Choroid plexus epithelial cell (primary cell): ENCODE measurements around the gene ANKRD13B.
"Not testable (repeated sequence)": the region's sequence is repeated elsewhere in the genome, so short reads cannot be mapped to it uniquely, and the experiment has no call there.

Experiments
- DNase-seq: peaks from one replicate; pipeline ENCODE4 v3.0.0-alpha.2; 2010; ENCODE audit warnings: low read depth
- H3K4me3 ChIP-seq: 2 replicates; pipeline ENCODE4 v1.5.1; 2011; ENCODE audit warnings: low read depth, mild to moderate bottlenecking, control low read depth, low read length, moderate library complexity
- CTCF ChIP-seq: conservative IDR thresholded peaks from 2 replicates; pipeline ENCODE4 v1.5.1; 2011; ENCODE audit warnings: low read depth, mild to moderate bottlenecking, control low read depth, inconsistent platforms, low read length, moderate library complexity

ANKRD13B gene

GRCh38 chr17:29557085-29557738 lies 35.7 kb upstream of the ANKRD13B start:
- H3K4me3 ChIP-seq, result no peak overlapping the region
- peak; percentile 31 for DNase-seq
- TF ChIP-seq CTCF, result no peak

GRCh38 chr17:29557739-29558116 lies 35.2 kb upstream of the ANKRD13B start:
- no peak overlapping the region for H3K4me3 ChIP-seq
- TF ChIP-seq CTCF, result no peak
- DNase-seq, result no peak

- DNase-seq, H3K4me3 ChIP-seq: not testable (repeated sequence)
These were observed 34.8 kb upstream of the ANKRD13B start for GRCh38 chr17:29558139-29558538.

- TF ChIP-seq CTCF, result no peak
- H3K4me3 ChIP-seq, result no peak overlapping the region
- DNase-seq, result no peak
These were observed 33.3 kb upstream of the ANKRD13B start for GRCh38 chr17:29559640-29560039.

GRCh38 chr17:29560316-29560715 lies 32.6 kb upstream of the ANKRD13B start:
- no peak for DNase-seq
- TF ChIP-seq CTCF, result no peak
- no peak overlapping the region for H3K4me3 ChIP-seq

GRCh38 chr17:29561554-29562517 lies 31.1 kb upstream of the ANKRD13B start:
- no peak for TF ChIP-seq CTCF
- no peak overlapping the region for H3K4me3 ChIP-seq
- DNase-seq, result no peak

- TF ChIP-seq CTCF, result no peak
- H3K4me3 ChIP-seq, result no peak overlapping the region
- no peak for DNase-seq
These were observed 30.3 kb upstream of the ANKRD13B start for GRCh38 chr17:29562615-29563014.
